CD4-positive, alpha-beta T cell treated with Interleukin-10 for 1 hour (primary cell): ENCODE data around the gene KIAA1549.

ENCODE experiments used
- DNase-seq: peaks from one replicate; pipeline ENCODE4 v3.0.0-alpha.2; 2020

Gene KIAA1549

DNA sequence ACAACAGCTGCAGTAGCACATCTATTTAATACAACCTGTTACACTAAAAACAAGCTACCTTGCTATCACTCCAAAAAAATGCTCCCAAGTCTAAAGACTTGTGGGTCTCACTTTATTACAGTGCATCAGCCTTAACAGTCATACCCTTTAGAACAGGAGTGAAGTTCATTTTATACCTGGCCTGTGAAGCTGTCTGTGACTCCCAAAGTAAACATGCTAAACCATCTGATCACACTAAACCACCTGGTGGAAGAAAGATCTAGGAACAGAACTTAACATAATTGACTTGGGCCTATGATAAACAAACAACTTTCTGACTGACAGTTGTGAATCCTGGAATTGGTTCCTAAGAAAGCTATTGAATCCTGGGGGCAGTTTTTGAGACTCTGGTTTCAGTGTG, 102.3 kb downstream of the KIAA1549 start:
- no peak for DNase-seq

DNA sequence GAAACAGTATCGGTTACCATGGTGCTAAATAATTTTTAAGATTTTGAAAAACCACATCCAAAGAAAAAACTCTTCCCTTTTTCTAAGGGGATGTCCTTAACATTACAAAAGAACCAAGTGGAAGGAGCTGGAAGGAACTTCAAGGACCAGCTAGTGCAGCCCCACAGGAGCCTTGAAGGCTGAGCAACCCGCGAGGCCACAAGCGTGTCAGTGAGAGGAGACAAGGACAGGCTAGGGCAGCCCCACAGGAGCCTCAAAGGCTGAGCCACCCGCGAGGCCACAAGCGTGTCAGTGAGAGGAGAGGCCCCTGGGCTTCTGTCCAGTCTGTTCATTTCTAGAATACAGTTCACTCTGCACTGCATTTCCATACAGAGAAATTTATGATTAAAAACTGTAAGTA, 103.1 kb downstream of the KIAA1549 start:
- no peak for DNase-seq

GRCh38 chr7:138876326-138876725, 104.9 kb downstream of the KIAA1549 start:
- no peak for DNase-seq

DNA sequence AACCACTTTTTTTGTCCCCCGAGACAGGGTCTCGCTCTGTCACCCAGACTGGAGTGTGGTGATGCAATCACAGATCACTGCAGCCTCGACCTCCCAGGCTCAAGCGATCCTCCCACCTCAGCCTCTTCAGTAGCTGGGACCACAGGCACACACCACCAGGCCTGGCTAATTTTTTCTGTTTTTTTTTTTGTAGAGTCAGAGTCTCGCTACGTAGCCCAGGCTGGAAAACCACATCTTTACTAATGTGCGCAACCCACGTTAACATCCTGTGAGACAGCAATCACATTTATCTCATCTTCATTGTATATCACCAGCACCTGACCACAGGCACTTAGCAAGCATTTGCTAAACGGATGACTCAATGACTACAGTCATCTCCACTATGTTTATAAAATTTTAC, 105.4 kb downstream of the KIAA1549 start:
- DNase-seq = peak; percentile 65

DNA sequence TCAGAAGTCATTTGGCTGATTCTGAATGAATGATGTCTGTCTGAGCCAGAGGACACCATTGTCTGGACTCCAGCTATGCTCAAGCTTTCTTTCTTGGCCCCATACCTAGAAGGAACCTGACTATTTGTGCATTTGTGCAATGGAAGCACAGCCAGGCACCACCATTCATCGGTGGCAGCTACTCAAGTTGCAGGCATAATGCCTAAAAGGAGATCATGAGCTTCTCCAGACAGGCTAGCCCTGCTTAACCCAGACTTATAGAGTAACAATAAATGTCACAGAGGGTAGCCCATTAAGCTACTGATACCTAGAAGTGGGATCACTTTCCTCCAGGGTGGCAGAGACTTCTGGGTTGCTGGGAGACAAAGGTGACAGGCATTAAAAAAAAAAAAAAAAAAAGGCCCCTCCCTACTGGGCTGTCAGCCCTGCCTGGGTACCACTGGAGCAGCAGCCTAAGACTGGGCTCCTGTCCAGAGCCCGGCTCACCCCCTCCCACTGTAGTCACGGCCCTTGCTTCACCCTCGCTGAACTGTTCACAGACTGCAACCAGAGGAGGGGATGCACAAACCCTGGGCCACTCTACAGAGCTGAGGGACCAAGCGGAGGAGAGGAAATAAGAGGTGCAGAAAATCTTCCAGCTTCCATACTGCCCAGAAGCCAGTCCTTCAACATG, 107.8 kb downstream of the KIAA1549 start:
- DNase-seq = no peak

DNA sequence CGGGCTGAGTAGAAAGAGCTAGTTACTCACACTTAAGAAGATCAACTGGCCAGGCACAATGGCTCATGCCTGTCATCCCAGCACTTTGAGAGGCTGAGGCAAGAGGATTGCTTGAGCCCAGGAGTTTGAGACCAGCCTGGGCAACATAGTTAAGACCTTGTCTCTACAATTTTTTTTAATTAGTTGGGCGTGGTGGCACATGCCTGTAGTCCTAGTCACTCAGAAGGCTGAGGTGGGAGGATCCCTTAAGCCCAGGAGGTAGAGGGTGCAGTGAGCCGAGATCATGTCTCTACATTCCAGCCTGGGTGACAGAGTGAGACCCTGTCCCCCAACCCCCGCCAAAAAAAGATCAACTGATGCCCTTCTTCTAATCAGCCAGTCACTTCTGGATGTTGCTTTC, 108.6 kb downstream of the KIAA1549 start:
- no peak for DNase-seq

GRCh38 chr7:138871814-138872090, 109.4 kb downstream of the KIAA1549 start:
- no peak for DNase-seq

DNA sequence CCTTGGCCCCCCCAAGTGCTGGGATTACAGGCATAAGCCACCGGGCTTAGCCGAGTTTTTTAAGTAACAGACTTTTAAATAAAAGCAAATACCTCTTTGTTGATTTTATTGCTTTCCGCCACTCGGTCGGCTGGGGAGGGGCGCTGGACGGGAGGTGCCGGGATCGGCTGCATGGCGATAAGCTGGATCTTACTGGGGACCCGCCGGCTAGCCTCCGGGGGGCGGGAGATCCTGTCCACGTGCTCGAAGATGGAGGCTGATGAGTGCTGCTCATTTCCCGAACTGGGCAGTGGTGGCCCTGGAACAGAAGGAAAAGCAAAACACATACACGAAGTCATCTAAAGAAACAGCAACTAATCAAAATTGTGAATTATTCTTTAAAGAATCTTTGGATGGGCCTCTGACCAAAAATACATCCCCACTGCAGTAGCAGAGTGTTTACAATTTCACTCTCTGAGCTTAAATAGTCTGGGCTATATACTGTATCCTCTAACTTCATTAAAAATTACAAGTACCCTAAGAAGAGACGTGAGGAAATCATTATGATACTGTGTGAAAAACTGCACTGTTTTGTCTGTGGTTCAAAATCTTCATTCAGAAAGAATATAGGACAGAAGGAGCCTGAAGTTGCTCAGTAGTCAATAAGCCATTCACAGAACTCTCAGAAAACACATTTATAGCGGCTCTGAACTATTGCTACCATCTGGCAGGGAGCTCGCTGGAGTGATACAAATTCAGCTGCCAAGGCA, 110.0 kb downstream of the KIAA1549 start:
- no peak for DNase-seq

GRCh38 chr7:138869353-138869752, 111.8 kb downstream of the KIAA1549 start:
- no peak for DNase-seq

GRCh38 chr7:138868711-138869110, 112.5 kb downstream of the KIAA1549 start:
- DNase-seq = no peak

- no peak for DNase-seq
These were observed 113.4 kb downstream of the KIAA1549 start for GRCh38 chr7:138867744-138868143.

DNA sequence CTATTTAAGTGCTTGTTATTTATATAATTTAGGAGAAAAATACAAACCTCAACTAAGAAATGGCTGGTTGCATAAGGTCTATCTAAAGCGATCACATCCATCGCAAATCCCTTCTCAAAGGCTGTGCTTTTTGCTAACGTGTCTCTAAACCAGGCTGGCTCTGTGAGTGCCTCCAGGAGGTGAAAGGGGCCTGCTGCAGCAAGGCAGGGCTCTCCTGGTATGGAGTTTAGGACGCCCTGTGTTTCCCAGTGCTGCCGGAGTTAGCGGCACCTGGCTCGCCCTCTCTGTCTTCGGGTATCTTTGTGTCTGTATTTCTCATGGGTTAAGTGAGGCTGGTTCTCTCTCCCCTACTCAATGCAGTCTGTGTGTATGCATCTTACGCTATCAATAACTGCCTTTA, 114.8 kb downstream of the KIAA1549 start:
- no peak for DNase-seq

- DNase-seq = peak; percentile 45
These were observed 115.3 kb downstream of the KIAA1549 start for GRCh38 chr7:138865843-138866242.

DNA sequence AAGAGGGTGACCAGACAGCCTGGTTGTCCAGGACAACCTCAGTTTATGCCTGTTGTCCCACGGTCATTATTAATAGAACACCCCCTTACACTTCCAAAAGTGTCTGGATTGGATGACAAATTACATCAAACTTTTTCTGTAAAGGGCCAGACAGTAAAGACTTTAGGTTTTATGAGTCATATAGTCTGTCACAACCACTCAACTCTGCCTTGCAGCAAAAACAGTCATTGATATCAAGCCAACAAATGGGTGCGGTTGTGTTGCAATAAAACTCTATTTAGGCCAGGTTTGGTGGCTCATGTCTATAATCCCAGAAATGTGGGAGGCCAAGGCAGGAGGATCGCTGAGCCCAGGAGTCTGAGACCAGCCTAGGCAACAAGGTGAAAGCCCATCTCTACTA, 116.5 kb downstream of the KIAA1549 start:
- DNase-seq = no peak

- DNase-seq = no peak
These were observed 117.3 kb downstream of the KIAA1549 start for GRCh38 chr7:138863931-138864330.

- no peak for DNase-seq
These were observed 120.1 kb downstream of the KIAA1549 start for GRCh38 chr7:138861051-138861450.

- DNase-seq = no peak
These were observed 123.5 kb downstream of the KIAA1549 start for GRCh38 chr7:138857728-138858127.

GRCh38 chr7:138854115-138854645, 127.0 kb downstream of the KIAA1549 start:
- DNase-seq = no peak

GRCh38 chr7:138853448-138853847, 127.7 kb downstream of the KIAA1549 start:
- no peak for DNase-seq

DNA sequence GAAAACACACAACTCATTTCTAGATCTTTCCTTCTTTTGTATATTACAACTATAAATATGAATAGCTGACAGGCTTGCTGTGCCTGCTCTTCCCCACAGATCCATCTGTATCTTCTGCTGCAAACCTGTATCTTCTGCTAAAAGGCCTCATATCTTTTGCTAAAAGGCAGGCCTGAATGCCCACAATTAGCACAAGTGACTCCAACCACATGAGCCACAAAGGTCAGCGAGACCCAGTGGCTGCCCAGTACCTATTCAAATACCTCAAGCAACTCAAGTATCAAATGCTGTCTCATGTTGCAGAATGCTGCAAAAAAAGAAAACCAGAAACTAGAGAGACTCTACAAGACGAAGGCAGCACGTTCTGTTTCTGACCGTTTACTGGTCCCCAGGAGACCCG, 128.7 kb downstream of the KIAA1549 start:
- no peak for DNase-seq

DNA sequence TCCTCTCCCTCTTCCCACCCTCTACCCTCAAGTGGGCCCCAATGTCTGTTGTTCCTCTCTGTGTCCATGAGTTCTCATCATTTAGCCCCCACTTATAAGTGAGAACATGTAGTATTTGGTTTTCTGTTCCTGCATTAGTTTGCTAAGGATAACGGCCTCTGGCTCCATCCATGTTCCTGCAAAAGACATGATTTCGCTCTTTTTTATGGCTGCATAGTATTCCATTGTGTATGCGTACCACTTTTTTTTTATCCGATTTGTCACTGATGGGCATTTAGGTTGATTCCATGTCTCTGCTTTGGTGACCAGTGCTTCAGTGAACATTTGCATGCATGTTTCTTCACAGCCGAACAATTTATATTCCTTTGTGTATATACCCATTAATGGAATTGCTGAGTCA, 131.5 kb downstream of the KIAA1549 start:
- DNase-seq = no peak

DNA sequence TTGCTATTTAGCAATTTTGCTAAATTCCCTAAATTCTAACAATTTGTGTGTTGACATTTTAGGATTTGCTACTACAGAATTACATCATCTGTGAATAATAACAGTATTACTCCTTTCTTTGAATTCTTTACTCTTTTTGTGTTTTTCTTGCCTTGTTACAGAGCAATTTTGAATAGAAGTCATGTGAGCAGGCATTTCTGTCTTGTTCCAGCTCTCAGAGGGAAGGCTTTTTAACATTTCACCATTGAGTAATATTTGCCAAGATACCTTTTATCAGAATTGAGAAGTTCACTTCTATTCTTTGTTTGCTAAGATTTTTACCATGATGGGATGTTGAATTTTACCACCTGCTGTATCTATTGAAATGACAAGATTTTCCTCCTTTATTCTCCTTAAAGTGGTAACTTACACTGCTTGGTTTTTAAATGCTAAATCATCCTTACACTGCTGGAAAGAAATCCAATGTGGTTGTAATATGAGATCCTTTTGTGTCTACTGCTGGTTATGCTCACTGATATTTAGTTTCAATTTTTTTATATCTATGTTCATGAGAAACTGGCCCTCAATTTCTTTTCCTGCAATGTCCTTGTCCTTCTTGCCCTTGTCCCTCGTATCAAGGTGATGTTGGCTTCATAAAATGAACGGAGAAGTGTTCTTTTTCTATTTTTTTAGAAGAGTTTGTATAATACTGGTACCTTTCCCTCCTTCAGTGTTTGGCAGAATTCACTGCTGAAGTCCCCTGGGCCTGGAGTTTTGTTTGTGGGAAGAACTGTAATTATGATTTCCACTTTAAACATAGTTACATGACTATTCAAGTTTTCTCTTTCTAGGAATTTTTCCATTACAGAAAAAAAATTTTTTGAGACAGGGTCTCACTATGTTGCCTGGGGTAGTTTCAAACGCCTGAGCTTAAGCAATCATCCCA, 132.9 kb downstream of the KIAA1549 start:
- no peak for DNase-seq

DNA sequence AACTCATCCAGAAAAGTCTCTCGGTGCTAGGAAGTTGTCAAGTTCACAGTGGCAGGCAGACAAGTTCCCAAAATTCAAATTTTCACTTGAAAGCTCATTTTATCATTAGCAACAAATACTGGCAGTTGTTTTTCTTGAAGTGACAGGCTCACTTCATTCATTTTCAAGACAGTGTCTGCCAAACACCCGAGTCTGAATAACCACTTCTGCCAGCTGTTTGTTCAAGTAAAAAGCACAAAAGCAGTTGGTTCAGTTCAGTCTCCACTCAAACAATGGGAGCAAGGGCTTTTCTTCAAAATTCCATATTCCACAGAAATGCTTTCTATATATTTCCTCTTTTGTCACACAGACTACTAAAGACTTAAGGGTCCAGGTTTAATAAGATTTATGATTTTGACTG, 135.5 kb downstream of the KIAA1549 start:
- DNase-seq = no peak
